ENCODE measurements around the gene FUT7. TPM values are rescaled to one million over a fixed set of nuclear protein-coding genes. Genes with fewer than 3 reads are reported as not detected.

Gene FUT7
- total RNA-seq, 6 donors from 2014 or later = 0.94 to 2.3 (median 2.0) TPM; not detected in 1

DNA sequence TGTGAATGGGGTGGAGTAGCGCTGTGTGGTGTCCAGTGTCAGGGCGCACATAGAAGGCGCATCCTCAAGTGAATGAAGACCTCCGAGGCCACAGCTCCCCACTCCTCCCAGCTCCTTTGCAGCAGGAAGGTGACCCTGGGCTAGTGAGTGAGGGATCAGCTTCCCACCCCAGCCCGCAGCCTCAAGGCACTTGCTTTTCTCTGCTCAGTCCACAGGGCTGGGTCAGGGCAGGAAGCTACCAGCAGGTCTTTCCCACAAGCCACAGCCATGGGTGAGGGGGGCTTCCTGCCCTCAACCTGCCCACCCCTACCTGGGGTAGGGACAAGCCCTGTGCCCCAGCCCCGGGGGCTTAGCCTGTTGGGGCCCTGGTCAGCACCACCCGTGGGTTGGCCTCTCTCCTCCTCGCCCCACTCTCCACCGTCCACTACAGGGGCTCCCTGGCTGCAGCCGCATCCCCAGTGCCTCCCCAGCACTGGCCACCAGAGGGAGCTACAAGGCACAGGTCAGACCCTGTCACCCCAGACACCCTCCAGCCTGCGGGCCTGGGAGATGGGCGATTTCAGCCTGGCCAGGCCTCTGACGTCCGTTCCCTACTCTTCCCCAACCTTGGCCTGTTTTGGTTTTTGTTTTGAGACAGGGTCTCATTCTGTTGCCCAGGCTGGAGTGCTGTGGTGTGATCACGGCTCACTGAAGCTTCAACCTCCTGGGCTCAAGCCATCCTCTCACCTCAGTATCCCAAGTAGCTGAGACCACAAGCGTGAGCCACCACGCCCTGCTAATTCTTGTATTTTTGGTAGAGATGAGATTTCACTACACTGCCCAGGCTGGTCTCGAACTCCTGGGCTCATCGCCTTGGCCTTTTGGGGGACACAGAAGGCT lies 2.6 kb downstream of the FUT7 start:
- 18 to 25% methylated on average over 14 to 19 of the region's 19 CpGs for WGBS, 2 donors
- peaks cover 31 to 65% (median 46%) of the 10 kb centered on the region in 4 donors for H3K4me1 ChIP-seq
- DNase-seq (peak in 1 of 2 donors; percentile 82), ATAC-seq (ENCODE audit: low FRiP score in 2 of 2) (peak; percentile 85 to 88)
- no peaks in the 10 kb centered on the region for H3K27me3 ChIP-seq
- H3K4me3 ChIP-seq = peak overlapping the region in 3 of 4 donors; percentile 54 to 72 (median 68)
- no peaks in the 10 kb centered on the region for H3K36me3 ChIP-seq
- peak overlapping the region; percentile 71 to 79 (median 76) for H3K27ac ChIP-seq
- TF ChIP-seq CTCF (IDR thresholded peaks at IDR 0.05) (peak; percentile 90 to 95 (median 92)), EP300 (IDR thresholded peaks at IDR 0.05) (no peak)
- no peaks in the 10 kb centered on the region for H3K9me3 ChIP-seq

DNA sequence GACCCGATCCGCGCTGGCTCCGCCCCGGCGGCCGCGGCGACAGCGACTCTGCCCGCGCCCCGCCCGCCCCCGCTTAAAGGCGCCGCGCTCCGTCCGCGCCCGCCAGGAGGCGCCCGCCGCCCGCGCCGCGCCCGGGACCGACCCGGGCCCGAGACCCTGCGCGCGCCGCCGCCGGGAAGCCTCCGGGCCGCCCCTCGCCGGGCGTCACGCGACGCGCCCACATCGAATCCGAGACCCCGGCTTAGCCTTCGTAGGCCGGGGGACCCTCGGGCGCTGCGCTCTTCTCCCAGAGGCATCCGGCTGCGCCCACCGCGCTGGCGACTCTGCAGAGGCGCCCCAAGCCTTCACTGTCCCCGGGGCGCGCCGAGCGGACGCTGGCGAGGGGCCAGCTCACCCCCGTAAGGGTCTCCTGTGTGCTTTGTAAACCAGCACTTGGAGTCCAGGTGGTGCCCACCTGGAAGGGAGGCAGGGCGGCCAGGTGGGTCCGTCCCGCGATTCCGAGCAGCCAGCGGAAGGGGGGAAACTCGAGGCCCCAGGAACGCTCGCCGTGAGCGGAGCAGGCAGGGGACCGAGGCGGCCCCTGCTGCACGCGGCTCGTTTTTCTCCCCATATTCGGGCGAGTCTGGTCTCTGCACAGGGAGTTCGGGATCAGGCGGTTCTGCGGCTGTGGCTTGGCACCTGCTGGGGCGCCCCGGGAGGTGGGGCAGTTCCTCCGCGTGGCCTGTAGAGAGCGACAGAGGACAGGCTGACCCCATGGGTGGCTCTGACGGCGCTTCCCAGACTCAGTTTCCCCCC lies 3.4 kb downstream of the FUT7 start:
- Histone ChIP-seq H3K27ac (peak overlapping the region in 3 of 4 donors; percentile 38 to 79 (median 78)), H3K4me1 (peaks cover 30 to 63% (median 46%) of the 10 kb centered on the region in 4 donors), H3K4me3 (peak overlapping the region; percentile 54 to 72 (median 70)), H3K27me3 (no peaks in the 10 kb centered on the region), H3K9me3 (no peaks in the 10 kb centered on the region), H3K36me3 (no peaks in the 10 kb centered on the region)
- WGBS, 2 donors = 0% methylated on average over 11 of the region's 98 CpGs; no CpG with 5 or more reads in 1 of the 2 donors
- DNase-seq (peak; percentile 78 to 95), ATAC-seq (ENCODE audit: low FRiP score in 2 of 2) (peak; percentile 57 to 60)
- TF ChIP-seq EP300 (IDR thresholded peaks at IDR 0.05) = no peak
- peak in 5 of 6 experiments; percentile 23 to 63 (median 50) for TF ChIP-seq CTCF (IDR thresholded peaks at IDR 0.05)
- TF ChIP-seq POLR2AphosphoS5 (IDR thresholded peaks at IDR 0.05) = no peak
- no peak for TF ChIP-seq POLR2A (IDR thresholded peaks at IDR 0.05)

- no peak for ATAC-seq (ENCODE audit: low FRiP score in 2 of 2)
Observed at GRCh38 chr9:137027369-137028262, 4.3 kb downstream of the FUT7 start, which contains the start of gene ABCA2. ABCA2 (minus strand) TSS chr9:137028237; CDS start chr9:137028140, 97 bp downstream.

More at GRCh38 chr9:137027369-137028262, 4.3 kb downstream of the FUT7 start, which contains the start of gene ABCA2:
- peak in 1 of 2 donors; percentile 87 for DNase-seq
- H3K4me3 ChIP-seq = peak within 1 kb of the TSS; percentile 54 to 72 (median 70)
- H3K4me1 ChIP-seq = peaks cover 30 to 62% (median 46%) of the 10 kb centered on the region in 4 donors
- no peak for TF ChIP-seq EP300 (IDR thresholded peaks at IDR 0.05)
- no peak for TF ChIP-seq CTCF (IDR thresholded peaks at IDR 0.05)
- TF ChIP-seq POLR2AphosphoS5 (IDR thresholded peaks at IDR 0.05) = no peak
- no peak for TF ChIP-seq POLR2A (IDR thresholded peaks at IDR 0.05)
- no peaks in the 10 kb centered on the region for H3K36me3 ChIP-seq
- H3K27ac ChIP-seq = peak within 1 kb of the TSS in 3 of 4 donors; percentile 50 to 79 (median 78)
- H3K27me3 ChIP-seq = no peaks in the 10 kb centered on the region
- no peaks in the 10 kb centered on the region for H3K9me3 ChIP-seq
- WGBS, 2 donors = 38% methylated on average over 7 to 9 of the region's 95 CpGs
